ENCODE results near the gene MMP8. TPM values are rescaled to one million over a fixed set of nuclear protein-coding genes. Genes with fewer than 3 reads are reported as not detected.

The MMP8 gene
- total and polyA plus RNA-seq, 9 of the 15 experiments (the other 6 are each of a cell fraction or from before 2014, with no cell fraction given) = not detected

DNA sequence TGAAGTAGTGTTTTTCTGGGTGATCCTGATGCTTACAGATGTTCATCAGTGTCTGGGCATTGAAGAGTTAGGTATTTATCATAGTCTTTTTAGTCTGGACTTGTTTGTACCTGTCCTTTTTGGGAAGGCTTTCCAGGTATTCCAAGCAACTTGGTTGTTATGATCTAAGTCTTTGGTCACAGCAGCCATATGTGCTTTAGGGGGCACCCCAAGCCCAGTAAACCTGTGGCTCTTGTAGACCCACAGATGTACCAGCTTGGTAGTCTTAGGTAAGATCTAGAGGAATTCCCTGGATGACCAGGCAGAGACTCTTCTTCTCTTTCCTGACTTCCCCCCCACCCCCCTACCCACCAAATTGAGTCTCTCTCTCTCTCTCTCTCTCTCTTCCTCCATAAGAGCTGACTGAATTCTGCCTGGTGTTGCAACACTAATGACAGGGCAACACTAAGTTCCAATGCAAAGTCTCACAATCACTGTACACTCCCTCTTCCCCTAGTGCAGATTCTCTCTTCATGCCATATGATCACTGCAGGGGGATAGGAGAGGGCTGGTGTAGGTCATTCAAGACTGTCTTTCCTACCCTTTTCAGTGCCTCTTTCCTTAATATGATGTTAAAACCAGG, 24.5 kb upstream of the MMP8 start:
- no peak overlapping the region for H2AFZ ChIP-seq (ENCODE audit: low read depth, low read length)
- TF ChIP-seq GTF2F1 (IDR thresholded peaks at IDR 0.05; ENCODE audit: low read depth, low read length) (no peak), SP1 (CRISPR knock-in tag; IDR thresholded peaks at IDR 0.05) (no peak), PYGO2 (tag; IDR thresholded peaks at IDR 0.05) (no peak), ZNF24 (IDR thresholded peaks at IDR 0.05) (no peak), ETV5 (CRISPR knock-in tag; IDR thresholded peaks at IDR 0.05; ENCODE audit: low read depth) (no peak), STAG1 (CRISPR knock-in tag; IDR thresholded peaks at IDR 0.05; ENCODE audit: borderline replicate concordance) (no peak), NR2C2 (CRISPR knock-in tag; IDR thresholded peaks at IDR 0.05) (no peak), NR2C2 (tag; IDR thresholded peaks at IDR 0.05) (no peak), HDAC3 (IDR thresholded peaks at IDR 0.05; ENCODE audit: borderline replicate concordance, partially characterized antibody) (no peak), KAT2B (IDR thresholded peaks at IDR 0.05; ENCODE audit: low read depth, low read length) (no peak), FOXP1 (CRISPR knock-in tag; IDR thresholded peaks at IDR 0.05) (no peak), STAT5B (CRISPR knock-in tag; IDR thresholded peaks at IDR 0.05) (no peak), TCF7 (IDR thresholded peaks at IDR 0.05; ENCODE audit: borderline replicate concordance) (no peak), RCOR1 (IDR thresholded peaks at IDR 0.05; ENCODE audit: borderline replicate concordance in 1 of 2, low read depth in 2 of 2, low read length in 2 of 2) (no peak), ZNF57 (CRISPR knock-in tag; IDR thresholded peaks at IDR 0.05) (no peak)
- TF ChIP-seq, protein P1, sequence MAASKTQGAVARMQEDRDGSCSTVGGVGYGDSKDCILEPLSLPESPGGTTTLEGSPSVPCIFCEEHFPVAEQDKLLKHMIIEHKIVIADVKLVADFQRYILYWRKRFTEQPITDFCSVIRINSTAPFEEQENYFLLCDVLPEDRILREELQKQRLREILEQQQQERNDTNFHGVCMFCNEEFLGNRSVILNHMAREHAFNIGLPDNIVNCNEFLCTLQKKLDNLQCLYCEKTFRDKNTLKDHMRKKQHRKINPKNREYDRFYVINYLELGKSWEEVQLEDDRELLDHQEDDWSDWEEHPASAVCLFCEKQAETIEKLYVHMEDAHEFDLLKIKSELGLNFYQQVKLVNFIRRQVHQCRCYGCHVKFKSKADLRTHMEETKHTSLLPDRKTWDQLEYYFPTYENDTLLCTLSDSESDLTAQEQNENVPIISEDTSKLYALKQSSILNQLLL (CRISPR knock-in tag; IDR thresholded peaks at IDR 0.05; ENCODE audit: borderline replicate concordance) = no peak
- TF ChIP-seq, protein P2, sequence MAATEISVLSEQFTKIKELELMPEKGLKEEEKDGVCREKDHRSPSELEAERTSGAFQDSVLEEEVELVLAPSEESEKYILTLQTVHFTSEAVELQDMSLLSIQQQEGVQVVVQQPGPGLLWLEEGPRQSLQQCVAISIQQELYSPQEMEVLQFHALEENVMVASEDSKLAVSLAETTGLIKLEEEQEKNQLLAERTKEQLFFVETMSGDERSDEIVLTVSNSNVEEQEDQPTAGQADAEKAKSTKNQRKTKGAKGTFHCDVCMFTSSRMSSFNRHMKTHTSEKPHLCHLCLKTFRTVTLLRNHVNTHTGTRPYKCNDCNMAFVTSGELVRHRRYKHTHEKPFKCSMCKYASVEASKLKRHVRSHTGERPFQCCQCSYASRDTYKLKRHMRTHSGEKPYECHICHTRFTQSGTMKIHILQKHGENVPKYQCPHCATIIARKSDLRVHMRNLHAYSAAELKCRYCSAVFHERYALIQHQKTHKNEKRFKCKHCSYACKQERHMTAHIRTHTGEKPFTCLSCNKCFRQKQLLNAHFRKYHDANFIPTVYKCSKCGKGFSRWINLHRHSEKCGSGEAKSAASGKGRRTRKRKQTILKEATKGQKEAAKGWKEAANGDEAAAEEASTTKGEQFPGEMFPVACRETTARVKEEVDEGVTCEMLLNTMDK (IDR thresholded peaks at IDR 0.05; ENCODE audit: borderline replicate concordance, insufficient read depth, low read depth, low read length, poor library complexity, severe bottlenecking) = no peak
- TF ChIP-seq, protein P3, sequence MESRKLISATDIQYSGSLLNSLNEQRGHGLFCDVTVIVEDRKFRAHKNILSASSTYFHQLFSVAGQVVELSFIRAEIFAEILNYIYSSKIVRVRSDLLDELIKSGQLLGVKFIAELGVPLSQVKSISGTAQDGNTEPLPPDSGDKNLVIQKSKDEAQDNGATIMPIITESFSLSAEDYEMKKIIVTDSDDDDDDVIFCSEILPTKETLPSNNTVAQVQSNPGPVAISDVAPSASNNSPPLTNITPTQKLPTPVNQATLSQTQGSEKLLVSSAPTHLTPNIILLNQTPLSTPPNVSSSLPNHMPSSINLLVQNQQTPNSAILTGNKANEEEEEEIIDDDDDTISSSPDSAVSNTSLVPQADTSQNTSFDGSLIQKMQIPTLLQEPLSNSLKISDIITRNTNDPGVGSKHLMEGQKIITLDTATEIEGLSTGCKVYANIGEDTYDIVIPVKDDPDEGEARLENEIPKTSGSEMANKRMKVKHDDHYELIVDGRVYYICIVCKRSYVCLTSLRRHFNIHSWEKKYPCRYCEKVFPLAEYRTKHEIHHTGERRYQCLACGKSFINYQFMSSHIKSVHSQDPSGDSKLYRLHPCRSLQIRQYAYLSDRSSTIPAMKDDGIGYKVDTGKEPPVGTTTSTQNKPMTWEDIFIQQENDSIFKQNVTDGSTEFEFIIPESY (CRISPR knock-in tag; IDR thresholded peaks at IDR 0.05) = no peak
- no peak overlapping the region for H3K9ac ChIP-seq (ENCODE audit: insufficient read depth in 1 of 2, low read depth in 2 of 2, low read length in 2 of 2)
- intact Hi-C loops (cut with micrococcal nuclease) = no loop called here
- FAIRE-seq (no peak), DNase-seq (ENCODE audit: extremely low read depth in 1 of 4, low spot score in 3 of 4) (no peak), ATAC-seq (no peak)
- H3K4me3 ChIP-seq = no peak overlapping the region
- H3K36me3 ChIP-seq (ENCODE audit: control insufficient read depth, insufficient read depth, low read length) = no peaks in the 10 kb centered on the region
- no peaks in the 10 kb centered on the region for H4K20me1 ChIP-seq (replicated peaks; ENCODE audit: control insufficient read depth, insufficient read depth, low read length)
- BruUV-seq (replicated peaks) = no TSS peak
- no peak overlapping the region for H3K27ac ChIP-seq (ENCODE audit: extremely low read depth, low read depth, low read length)
- CTCF ChIA-PET (ENCODE audit: low intra/inter-chr PET ratio) = no interaction called here
- H3K9me3 ChIP-seq (replicated peaks; ENCODE audit: control insufficient read depth, insufficient read depth, low read depth, low read length) = no peaks in the 10 kb centered on the region
- H3K4me1 ChIP-seq (replicated peaks in 1 of 2; ENCODE audit: control insufficient read depth in 2 of 2, insufficient read depth in 2 of 2, low read length in 2 of 2) = no peaks in the 10 kb centered on the region
- H3K9me1 ChIP-seq (ENCODE audit: control insufficient read depth, insufficient read depth, low read length) = no peaks in the 10 kb centered on the region
- no peaks in the 10 kb centered on the region for H3K27me3 ChIP-seq (ENCODE audit: control insufficient read depth in 2 of 2, insufficient read depth in 2 of 2, low read length in 2 of 2)
- no peaks in the 10 kb centered on the region for H3K79me2 ChIP-seq (ENCODE audit: control insufficient read depth, insufficient read depth, low read length)
- in situ Hi-C loops (cut with MboI) = no loop called here
- H3K4me2 ChIP-seq (ENCODE audit: insufficient read depth, low read length) = no peak overlapping the region
- POLR2A ChIA-PET = interaction anchor here (1.2 kb wide), 1 partner anchor 13 kb away, joined by 3 read pairs; no protein-coding TSS in a partner anchor

All from K562 (cell line).